GM13976 (cell line): ENCODE measurements around the gene ERC2.

Source experiments
- DNase-seq: peaks from one replicate; pipeline ENCODE4 v3.0.0; 2012; ENCODE audit warnings: low spot score
- CTCF ChIP-seq: IDR thresholded peaks from 2 replicates; pipeline ENCODE4 v1.5.1; 2012; ENCODE audit warnings: borderline replicate concordance, mild to moderate bottlenecking; ENCODE audit not compliant: insufficient read depth; ENCODE audit errors: extremely low read depth, missing control alignments, control extremely low read depth
- in situ Hi-C: fragments of 300-500 bp; cut with MboI; formaldehyde crosslinking; loops from one replicate; pipeline ENCODE4 v1.12.0; 2022; ENCODE audit warnings: low sequenced_read_pairs, mixed read lengths, inconsistent platforms; ENCODE audit not compliant: unreplicated experiment

ERC2 gene

GRCh38 chr3:55658690-55659562 lies 809.3 kb downstream of the ERC2 start:
- TF ChIP-seq CTCF = no peak
- no peak for DNase-seq
- in situ Hi-C loops = no loop called here

- no peak for TF ChIP-seq CTCF
- in situ Hi-C loops = no loop called here
- no peak for DNase-seq
Measured at GRCh38 chr3:55658270-55658669, 810.0 kb downstream of the ERC2 start.

DNA sequence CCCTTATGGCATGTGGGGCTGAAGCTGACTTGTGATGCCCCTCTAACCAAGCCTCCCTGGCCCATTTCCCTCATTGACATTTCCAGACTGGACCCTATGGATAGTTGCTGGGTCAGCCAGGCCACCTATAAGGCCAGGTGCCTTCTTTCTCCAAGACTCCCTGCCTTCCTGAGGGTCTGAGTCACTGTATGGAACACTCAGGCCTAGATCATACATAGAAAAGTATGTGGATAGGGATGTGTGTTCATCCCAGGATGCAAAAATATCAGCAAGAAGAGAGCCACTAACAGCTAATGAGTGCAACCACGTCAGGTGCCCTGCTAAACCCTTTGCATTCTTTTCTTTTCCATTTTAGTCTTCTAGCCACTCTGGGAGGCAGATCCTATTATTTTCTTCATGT lies 812.7 kb downstream of the ERC2 start:
- no peak for TF ChIP-seq CTCF
- DNase-seq = no peak
- in situ Hi-C loops = no loop called here

DNA sequence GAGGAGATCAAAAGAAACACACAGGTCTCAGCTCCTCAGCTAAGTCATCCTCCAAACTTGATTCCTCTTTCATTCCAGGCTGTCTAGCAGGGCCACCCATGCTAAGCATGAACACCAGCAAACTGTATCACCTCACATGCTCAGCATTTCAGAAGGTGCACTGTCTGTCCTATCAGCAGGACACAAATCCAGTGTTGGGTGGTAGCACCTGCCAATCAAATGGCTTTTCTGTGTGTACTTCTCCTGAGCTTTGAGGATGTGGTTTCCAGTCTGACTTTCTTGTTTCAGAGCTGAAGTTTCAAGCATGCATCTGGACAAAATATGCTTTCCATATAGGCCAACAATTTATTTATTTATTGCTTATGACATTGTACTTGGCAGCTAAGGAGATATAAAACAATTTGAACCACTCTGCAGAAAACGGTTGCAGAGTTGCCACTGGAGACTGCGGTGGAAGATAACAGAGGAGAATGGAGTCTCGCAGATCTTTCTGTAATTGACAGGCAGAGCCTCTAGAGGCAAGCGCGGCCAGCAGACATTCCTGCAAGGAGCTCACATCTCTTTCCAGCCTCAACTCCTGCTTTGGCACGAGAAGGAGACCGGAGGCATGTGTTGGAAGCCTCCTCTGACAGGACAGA lies 814.0 kb downstream of the ERC2 start:
- in situ Hi-C loops = no loop called here

GRCh38 chr3:55651011-55651410 lies 817.3 kb downstream of the ERC2 start:
- no peak for TF ChIP-seq CTCF
- in situ Hi-C loops = no loop called here
- DNase-seq = no peak

More for the DNA sequence above, 814.0 kb downstream of the ERC2 start:
- TF ChIP-seq CTCF = no peak
- peak; percentile 37 for DNase-seq

GRCh38 chr3:55650011-55650410 lies 818.3 kb downstream of the ERC2 start:
- in situ Hi-C loops = no loop called here
- TF ChIP-seq CTCF = no peak
- DNase-seq = no peak
